ENCODE results near the gene HTR1A.

Gene HTR1A

DNA sequence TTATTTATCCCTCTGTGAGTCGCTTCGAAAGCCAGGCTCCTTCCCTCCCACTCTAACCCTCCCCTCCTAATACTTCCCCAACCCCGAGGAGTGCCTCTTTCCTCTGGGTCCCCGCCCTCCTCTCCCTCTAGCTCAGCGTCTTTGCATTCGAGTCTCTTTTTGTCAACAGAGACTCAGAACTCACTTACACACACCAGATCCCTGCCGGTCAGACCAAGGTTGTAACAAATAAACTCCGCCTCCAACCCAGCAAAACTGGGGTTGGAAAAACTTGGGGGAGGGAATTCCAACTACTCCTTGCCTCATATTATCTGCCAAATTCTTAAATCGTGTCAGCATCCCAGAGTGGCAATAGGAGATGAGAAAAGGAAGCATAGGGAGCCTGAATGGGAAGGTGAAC lies at the start of gene HTR1A:
Gene HTR1A, minus strand, starts transcription at position 167 of the 400 bp plus-strand sequence. CDS start 726 bp downstream, outside the sequence.
- DNase-seq = no peak

DNA sequence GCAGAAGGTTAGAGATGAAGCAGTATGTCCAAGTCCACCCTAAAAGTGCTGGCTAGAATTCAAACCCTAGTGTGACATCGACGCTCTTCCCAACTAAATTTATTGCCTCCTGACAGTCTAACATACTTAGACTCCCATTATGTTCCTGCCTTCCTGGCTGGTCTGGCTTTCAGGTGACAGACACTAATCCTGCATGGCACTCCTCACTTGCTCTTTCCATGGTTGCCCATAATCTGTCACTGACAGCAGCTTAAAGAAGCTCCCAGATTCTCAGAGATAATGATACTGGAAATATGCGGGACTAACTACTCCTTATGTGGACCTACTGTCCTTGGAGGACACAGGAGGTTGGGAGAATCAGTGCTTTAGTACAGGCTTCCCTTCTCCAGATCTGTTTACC lies 41.7 kb upstream of the HTR1A start:
- no peak for DNase-seq

DNA sequence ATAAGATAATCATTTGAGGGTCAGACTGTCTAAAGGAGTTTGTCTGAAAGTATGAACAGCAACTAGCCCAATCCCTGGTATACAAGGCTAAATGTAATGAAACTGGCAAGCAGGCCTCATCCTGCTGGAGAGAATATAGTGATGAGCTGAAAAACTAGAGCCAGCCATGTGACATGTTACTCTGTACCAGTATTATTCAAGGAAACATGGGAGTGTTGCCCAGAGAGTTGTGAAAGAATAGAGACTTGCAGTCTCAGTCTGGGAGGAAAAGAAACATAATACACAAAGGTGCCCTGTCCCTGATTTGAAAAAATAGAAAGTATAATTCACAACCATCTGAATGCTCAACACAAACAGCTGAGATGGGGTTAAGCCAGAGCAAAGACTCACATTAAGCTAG lies 37.9 kb upstream of the HTR1A start:
- DNase-seq = no peak

DNA sequence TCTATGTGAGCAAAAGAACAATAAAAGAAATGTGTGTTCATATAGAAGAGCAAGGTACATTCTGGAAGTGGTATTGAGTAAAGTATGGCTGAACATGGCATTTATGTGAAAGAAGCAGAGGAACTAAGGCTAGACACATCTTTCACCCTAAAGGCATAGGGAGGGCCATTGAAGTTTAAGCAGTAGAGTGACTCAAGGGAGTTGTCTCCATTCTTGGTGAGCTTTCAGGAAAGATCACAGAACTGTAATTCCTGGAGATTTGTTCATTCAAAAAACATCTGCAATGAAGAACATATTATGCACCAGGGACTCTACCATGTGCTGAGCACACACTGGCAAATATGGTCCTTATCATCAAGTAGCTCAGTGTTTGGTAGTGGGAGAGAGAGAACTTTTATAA lies 24.8 kb upstream of the HTR1A start:
- no peak for DNase-seq

DNA sequence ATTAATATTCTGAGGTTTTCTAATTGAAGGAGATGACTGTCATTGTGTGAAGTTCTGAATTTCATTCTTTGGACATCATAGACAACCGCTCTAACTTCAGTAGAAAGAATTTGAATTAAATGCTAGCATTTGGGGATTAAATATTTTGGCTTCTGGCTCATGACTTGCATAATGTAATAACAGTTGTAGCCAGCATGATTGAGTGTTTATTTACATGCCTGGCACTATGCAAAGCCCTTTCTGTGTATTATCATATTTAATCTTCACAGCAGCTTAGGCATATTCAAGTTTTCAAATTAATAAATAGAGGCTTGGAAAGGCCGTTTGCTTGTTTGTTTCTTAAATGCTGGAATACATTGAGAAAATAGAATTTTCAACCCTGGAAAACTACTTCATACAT lies 19.6 kb upstream of the HTR1A start:
- no peak for DNase-seq

DNA sequence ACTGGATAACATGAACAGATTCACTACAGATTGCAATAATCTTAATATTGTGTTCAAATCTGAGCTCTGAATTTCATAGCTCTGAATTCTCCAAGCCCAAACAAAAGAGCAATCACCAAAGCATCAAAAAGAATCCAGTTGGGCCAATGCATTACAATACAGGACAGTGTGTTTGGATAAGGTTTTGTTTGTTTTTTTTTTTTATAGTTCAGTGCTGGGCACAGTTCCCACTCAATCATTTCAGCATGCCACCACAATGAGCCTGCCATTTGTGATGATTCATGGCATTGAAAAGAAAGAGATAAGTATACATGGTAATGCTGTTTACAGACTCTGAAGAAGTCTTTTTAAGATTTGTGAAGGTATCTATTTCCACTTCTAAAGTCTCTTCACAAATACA lies 1.7 kb upstream of the HTR1A start:
- DNase-seq = no peak

DNA sequence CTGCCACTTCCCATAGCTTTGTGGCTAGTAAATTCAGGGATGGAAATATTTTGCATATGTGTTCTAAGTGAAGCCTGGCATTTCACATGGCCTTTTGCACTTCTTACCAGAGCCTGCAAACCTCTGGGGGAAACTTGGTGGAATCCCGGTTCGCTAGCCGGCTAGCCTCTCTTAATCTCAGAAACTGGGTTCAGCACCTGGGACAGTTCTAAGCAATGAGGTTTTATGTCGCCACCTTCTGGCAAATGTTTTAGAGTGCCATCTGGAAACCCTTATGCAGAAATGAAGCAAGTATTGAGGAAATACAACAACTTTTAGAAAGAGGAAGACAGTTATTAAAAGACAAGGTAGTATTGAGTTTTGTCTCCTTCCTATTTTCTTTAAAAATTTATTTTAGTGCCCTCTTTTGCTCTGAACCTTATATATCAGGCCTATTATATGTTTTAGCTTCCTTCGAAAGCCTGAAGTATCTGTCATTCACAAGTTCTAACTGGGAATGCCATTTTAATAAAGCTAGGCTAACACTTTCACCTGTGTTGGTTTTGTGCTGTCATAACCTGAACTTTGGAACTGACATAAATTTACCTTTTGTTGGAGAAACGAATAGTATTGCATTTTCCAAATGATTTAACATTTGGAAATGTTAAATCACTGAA lies 963 bp upstream of the HTR1A start:
- DNase-seq = no peak

DNA sequence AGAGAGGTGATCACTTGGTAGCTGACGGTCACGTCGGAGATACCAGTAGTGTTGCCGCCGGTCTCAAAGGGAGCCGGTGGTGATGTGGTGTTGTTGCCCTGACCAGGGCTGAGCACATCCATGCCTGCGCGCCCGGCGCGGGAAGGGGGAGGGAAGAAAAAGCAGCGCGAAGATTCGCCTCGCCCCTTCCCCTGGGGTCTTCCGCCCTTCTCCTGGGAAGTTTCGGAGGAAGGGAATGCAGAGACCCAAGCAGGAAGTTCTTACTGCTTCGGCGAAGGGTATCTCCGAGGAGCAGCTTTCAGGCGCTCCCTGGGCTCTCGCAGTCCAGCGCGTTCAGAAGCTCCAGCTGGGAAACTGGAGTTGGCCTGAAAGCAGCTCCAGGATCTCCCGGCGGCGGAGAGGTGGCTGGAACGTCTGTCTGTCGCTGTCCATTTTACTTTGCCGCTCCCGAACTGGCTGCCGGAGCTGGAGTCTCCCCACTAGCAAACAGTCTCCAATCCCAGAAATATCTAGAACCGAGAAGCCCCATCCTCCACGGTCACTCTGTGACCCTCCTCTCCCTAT lies 565 bp downstream of the HTR1A start:
- no peak for DNase-seq

DNA sequence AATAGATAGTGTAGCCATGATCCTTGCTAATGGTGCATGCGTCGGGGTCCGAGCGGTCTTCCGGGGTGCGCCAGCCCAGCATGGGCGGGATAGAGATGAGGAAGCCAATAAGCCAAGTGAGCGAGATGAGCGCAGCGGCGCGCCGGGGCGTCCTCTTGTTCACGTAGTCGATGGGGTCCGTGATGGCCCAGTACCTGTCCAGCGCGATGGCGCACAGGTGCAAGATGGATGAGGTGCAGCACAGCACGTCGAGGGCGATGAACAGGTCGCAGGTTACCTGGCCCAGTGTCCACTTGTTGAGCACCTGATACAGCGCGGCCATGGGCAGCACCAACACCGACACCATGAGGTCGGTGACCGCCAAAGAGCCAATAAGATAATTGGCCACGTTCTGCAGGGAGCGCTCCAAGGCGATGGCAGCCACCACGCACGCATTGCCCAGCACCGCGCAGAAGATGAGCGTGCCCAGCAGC lies 1.1 kb downstream of the HTR1A start:
- no peak for DNase-seq

DNA sequence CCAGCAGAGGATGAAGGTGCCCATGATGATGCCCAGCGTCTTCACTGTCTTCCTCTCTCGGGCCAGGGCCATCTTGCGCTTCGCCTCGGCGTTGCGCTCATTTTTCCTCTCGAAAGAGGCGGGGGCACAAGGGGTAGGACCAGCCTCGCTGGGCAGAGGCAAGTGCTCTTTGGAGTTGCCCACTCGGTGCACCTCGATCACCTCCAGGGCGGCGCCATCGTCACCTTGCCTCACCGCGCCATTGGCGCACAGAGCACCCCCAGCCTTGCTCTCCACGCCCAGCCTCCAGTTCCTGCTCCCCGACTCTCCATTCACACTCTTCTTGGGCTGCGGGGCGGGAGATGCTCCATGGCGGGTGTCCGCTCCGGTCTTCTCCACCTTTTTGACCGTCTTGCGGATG lies 1.6 kb downstream of the HTR1A start:
- no peak for DNase-seq

DNA sequence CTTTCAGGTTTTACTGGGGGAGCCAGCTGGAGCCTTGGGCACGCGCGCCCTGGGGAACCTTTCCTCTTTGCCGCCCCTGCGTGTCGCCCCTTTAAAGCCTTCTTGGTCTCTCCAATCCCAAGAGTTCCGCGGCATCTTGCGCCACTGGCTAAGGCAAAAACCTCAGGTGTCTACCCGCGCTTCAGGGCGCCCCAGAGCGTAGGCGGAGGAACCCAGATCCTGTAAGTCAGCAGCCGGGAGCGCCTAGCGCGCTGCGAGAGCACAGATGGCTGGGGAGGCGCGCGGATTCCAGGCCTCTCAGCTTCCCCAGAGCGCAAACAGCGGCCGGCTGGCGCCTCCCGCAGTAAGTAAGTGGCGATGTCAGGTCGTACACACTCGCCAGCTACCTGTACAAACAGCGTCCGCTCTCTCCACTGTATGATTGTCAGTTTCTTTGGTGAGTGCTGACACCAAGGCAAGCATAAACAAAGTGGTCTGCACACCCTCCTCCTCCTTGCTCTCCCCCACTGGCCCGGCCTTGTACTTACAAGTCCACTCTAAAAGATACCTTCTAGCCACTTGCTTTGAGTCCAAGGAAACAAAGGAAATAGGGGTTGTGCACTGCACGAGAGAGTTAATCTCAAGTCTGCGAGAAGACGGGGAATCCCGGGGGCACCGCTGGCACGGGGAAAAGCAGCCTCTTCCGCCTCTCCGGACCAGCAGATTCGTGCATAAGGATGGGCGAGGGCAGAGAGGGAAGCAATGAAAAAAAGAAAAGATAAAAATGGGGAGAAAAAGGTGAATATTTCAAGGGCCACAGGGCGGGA lies 2.9 kb downstream of the HTR1A start:
- no peak for DNase-seq

DNA sequence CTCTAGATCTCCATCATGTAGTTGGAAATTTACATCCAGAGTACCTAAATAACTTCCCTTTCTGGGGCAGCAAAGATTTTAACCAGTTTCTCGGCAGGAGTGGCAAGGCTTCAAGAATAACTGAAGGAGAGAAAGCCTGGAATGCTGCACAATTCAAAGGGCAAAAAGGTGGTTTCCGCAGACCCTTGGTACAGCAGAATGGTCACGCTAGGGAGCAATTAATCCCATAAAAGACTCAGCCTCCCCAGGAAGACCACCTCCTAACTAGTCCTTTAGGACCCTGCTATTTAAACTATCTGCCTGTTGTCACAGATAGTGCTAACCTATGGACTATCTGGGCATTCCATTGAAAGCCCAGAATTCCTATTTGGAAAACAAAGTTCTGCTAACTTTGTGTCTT lies 3.6 kb downstream of the HTR1A start:
- DNase-seq = no peak

DNA sequence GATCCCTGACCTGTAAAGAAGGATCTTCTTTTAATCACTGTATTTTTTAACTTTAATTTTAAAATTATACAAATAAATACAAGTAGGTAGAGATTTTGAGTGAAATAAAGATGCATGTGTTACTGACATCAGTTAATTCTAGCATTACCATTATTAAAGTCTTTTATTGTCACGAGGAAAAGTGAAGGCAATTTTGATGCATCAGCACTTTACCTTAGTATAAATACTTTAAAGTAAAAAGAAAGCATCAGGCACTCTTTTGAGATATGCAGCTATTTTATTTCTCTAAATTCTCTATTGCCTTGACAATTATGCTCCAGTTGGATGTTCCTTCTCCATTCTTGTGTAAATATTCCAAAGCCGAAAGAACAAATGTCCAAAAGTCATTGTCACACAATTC lies 4.6 kb downstream of the HTR1A start:
- DNase-seq = no peak

DNA sequence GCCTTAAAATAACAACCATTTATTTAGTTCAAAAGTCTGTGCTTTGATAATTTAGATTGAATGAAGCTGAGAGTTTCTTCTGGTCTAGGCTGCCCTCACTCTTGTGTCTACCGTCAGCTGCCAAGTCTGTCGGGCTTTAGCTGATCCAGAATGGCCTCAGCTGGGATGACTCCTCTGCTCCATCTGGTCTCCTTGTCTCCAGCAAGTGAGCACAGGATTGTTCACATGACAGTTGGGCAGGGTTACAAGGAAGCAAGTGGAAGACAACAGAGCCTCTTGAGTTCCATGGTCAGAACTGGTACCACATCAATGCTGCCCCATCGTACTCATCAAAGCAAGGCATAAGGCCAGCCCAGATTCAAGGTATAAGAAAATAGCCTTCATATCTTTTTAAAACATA lies 9.0 kb downstream of the HTR1A start:
- no peak for DNase-seq

DNA sequence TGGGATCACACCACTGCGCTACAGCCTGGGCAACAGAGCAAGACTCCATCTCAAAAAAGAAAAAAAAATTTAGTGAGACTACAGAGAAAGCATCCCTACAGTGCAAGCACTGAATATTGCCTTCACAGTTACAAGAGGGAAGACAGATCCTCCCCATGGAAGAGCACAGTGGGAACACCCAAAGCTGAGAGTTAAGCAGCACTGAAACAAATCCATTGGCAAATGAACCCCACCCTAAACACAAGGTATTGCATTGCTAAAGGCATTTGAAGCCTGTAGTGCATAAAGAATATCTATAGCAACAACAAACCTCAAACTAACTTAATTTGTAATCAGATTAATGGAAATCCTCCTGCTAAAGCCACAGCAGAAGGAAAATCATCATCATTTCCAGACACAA lies 27.1 kb downstream of the HTR1A start:
- DNase-seq = no peak

DNA sequence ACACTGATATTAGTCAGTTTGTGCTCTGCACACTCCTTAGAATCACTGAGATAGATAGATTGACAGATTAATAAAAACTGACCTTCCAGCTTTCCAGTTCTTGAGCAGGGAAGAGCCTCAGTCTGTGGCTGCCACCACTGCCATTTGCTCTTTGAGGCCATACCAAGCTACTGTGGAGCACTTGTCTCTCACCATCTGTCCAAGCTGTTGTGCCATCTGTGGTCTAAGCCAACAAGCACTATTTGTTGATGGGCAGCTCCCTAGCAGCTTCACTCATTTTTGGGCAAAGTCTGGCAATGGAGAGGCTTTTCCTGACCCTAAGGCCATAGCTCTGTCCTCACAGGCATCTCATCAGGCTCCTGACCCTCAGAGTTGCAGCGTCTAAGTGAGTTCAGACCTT lies 30.4 kb downstream of the HTR1A start:
- DNase-seq = no peak

DNA sequence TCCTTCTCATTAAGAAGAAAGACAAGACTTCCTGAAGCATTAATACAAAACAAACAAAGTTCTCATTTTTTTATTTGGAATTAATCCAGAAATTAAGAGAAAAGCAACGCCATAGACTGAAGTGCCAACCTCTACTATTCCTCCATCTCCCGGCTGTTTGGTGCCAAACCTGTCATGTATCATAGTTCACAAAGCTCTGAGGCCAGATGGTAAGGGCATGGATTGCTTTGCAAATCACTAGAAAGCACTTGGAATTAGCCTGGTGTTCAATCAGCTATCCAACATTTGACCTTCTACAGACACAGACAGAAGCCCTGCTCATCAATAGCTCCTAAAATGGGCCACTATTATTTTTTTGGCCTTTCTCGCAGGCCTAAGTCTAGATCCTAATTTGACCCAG lies 33.8 kb downstream of the HTR1A start:
- DNase-seq = no peak

DNA sequence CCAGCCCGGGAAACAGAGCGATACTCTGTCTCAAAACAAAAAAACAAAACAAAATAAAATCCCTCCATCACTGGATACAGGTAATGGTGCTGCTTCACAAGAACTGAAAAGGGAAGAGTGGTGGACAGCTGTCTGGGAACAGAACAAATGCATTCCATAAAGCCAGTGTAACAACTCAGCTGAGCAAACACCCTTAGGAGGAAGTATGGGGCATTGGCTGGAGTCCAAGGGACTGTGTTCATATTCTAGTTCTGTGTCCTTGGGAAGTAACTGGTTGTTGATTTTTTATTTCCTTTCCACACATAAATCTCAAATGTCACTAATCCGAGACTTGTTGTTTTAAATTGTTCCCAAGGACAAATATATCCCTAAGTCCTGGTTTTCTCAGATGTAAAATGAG lies 38.3 kb downstream of the HTR1A start:
- DNase-seq = no peak

DNA sequence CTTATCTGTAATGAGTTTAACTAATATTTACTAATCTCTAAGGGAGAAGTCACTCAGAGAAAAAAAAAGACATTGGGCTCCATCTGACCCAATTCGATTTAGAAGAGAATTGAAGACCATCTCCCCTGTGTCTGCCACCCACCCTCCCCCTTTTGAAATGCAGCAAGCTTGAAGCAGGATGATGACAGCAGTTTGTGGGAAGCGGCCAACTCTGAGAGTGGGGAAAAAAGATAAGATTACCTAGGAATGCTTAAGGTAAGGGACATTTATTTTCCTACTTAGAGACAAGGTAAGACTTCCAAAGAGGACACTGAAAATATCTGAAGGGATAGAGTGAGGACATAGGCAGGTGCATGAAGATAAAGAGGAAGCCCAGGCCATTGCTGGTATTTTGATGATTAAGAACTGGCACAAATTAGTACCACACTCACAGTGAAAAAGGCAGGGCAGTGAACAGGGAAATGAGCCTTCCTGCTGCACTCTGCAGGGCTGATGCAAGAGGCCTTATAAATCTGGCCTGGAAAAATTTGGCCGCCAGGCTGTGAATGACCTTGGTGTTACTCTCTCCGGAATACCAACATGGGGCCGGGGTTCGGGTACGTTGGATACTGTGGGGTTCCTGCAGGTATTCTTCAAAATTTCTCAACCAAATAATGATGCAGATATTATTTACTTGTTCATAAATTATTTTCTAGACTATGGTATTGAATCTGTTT lies 42.3 kb downstream of the HTR1A start:
- DNase-seq = no peak

DNA sequence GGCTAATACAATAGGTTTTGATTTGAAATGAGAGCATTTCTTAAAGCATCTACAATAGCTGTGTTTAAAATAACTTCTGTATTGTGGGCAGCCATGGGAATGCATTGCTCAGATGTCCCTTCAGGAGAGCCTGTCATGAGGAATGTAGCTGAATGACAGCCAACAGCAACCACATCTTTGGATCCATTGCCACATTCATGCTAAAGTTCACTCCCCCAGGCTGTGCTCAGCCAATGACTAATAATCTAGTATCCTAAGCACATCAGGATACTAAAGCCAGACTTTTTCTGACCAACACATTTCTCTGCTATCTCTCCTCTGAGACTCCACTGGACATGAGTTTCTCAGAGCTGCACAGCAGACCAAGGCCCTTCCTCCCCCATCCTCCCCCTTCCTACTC lies 45.5 kb downstream of the HTR1A start:
- DNase-seq = no peak

DNA sequence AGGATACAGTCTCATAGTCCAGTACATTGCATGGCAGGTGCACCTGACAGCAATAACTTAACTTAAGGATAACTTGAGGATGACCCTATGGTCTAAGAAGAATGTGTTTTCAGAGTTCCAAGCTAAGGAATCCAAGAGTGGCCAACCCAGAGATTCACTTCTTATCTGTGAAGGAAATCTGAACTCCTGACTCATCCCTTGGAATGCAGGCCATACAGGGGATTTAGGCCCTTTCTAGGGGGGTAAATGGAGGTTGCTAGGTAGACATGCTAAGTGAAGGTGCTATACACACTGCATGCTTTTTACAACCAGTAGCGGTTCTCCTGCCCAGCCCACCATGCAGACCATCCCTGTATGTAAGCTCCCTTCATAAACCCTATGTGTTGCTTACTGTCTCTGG lies 50.4 kb downstream of the HTR1A start:
- no peak for DNase-seq
